NCI-H345 (cell line): ENCODE measurements around the gene CASP9.

Experiments used
- DNase-seq: peaks from one replicate; lab custom pipeline; 2025; lab: John Stamatoyannopoulos, UW

Gene CASP9

GRCh38 chr1:15524021-15524282, at the start of gene CASP9:
Gene CASP9 (minus strand): TSS chr1:15524215. CDS start chr1:15524200, 15 bp downstream.
- DNase-seq: no peak

- no peak for DNase-seq
These were observed 49.5 kb upstream of the CASP9 start for GRCh38 chr1:15573477-15573876.

GRCh38 chr1:15571266-15571665, 47.3 kb upstream of the CASP9 start:
- no peak for DNase-seq

- DNase-seq: no peak
These were observed 46.8 kb upstream of the CASP9 start for GRCh38 chr1:15570861-15571260.

- no peak for DNase-seq
These were observed 44.5 kb upstream of the CASP9 start for GRCh38 chr1:15568387-15569073.

- no peak for DNase-seq
These were observed 35.3 kb upstream of the CASP9 start for GRCh38 chr1:15559189-15559810.

- DNase-seq: no peak
These were observed 34.5 kb upstream of the CASP9 start for GRCh38 chr1:15558516-15558915.

GRCh38 chr1:15557594-15557993, 33.6 kb upstream of the CASP9 start:
- no peak for DNase-seq

- DNase-seq: no peak
These were observed 33.0 kb upstream of the CASP9 start for GRCh38 chr1:15557008-15557407.

- no peak for DNase-seq
These were observed 26.6 kb upstream of the CASP9 start for GRCh38 chr1:15550573-15550972.

- no peak for DNase-seq
These were observed 22.6 kb upstream of the CASP9 start for GRCh38 chr1:15546641-15547040.

- no peak for DNase-seq
These were observed 19.9 kb upstream of the CASP9 start for GRCh38 chr1:15543589-15544568.

- no peak for DNase-seq
These were observed 19.2 kb upstream of the CASP9 start for GRCh38 chr1:15543251-15543588.

- DNase-seq: no peak
These were observed 18.6 kb upstream of the CASP9 start for GRCh38 chr1:15542388-15543250.

- DNase-seq: no peak
These were observed 17.3 kb upstream of the CASP9 start for GRCh38 chr1:15541231-15541792.

GRCh38 chr1:15540186-15540585, 16.2 kb upstream of the CASP9 start:
- DNase-seq: no peak

GRCh38 chr1:15538771-15539170, 14.8 kb upstream of the CASP9 start:
- peak; percentile 49 for DNase-seq

- no peak for DNase-seq
These were observed 7.7 kb upstream of the CASP9 start for GRCh38 chr1:15531682-15532081.

GRCh38 chr1:15531003-15531402, 7.0 kb upstream of the CASP9 start:
- no peak for DNase-seq

- DNase-seq: peak; percentile 100
These were observed 2.7 kb upstream of the CASP9 start, which contains the start of gene DNAJC16 for GRCh38 chr1:15526490-15527339. Gene DNAJC16 (plus strand): TSS chr1:15526848. CDS start chr1:15529106, 2,258 bp downstream.

GRCh38 chr1:15526021-15526489, 2.0 kb upstream of the CASP9 start:
- DNase-seq: no peak
